EH (cell line): ENCODE results near the gene GATA6.

Experiments used
- DNase-seq: peaks from one replicate; pipeline ENCODE4 v3.0.0-alpha.2; 2015; ENCODE audit warnings: low read depth

GATA6 gene

GRCh38 chr18:22169011-22169888, at the start of gene GATA6:
TSS of gene GATA6 (plus strand) at chr18:22169589. CDS start at chr18:22171145, 1,556 bp downstream.
- peak; percentile 78 for DNase-seq

GRCh38 chr18:22124970-22125369, 44.4 kb upstream of the GATA6 start:
- DNase-seq = no peak

- DNase-seq = no peak
These were observed 40.4 kb upstream of the GATA6 start for GRCh38 chr18:22128954-22129353.

GRCh38 chr18:22129778-22130177, 39.6 kb upstream of the GATA6 start:
- no peak for DNase-seq

GRCh38 chr18:22132258-22132657, 37.1 kb upstream of the GATA6 start:
- DNase-seq = no peak

GRCh38 chr18:22132763-22133162, 36.6 kb upstream of the GATA6 start:
- DNase-seq = no peak

GRCh38 chr18:22136395-22136794, 33.0 kb upstream of the GATA6 start:
- peak; percentile 15 for DNase-seq

- no peak for DNase-seq
These were observed 28.2 kb upstream of the GATA6 start for GRCh38 chr18:22141211-22141610.

- no peak for DNase-seq
These were observed 25.7 kb upstream of the GATA6 start for GRCh38 chr18:22143347-22144340.

- DNase-seq = no peak
These were observed 24.2 kb upstream of the GATA6 start for GRCh38 chr18:22145160-22145559.

GRCh38 chr18:22149710-22150109, 19.7 kb upstream of the GATA6 start:
- no peak for DNase-seq

GRCh38 chr18:22152093-22152492, 17.3 kb upstream of the GATA6 start:
- no peak for DNase-seq

- DNase-seq = no peak
These were observed 16.0 kb upstream of the GATA6 start for GRCh38 chr18:22153428-22153827.

- DNase-seq = no peak
These were observed 13.8 kb upstream of the GATA6 start for GRCh38 chr18:22155584-22155983.

GRCh38 chr18:22159014-22159413, 10.4 kb upstream of the GATA6 start:
- no peak for DNase-seq

- DNase-seq = no peak
These were observed 8.3 kb upstream of the GATA6 start for GRCh38 chr18:22161090-22161489.

- DNase-seq = no peak
These were observed 5.8 kb upstream of the GATA6 start for GRCh38 chr18:22163416-22164161.

- DNase-seq = no peak
These were observed 4.9 kb upstream of the GATA6 start for GRCh38 chr18:22164337-22165048.

GRCh38 chr18:22165049-22165602, 4.3 kb upstream of the GATA6 start:
- DNase-seq = no peak

- no peak for DNase-seq
These were observed 3.8 kb upstream of the GATA6 start for GRCh38 chr18:22165603-22166068.
